A549 (cell line): ENCODE results near the gene TMEM154.

ENCODE experiments used
- CTCF ChIP-seq: fragments of >200 bp; sonication (Bioruptor Twin); formaldehyde crosslinking; IDR thresholded peaks from 3 replicates; pipeline ENCODE4 v1.5.1; 2016
- JUN ChIP-seq, 2 experiments: fragments of >200 bp; sonication (Bioruptor Twin); formaldehyde crosslinking; IDR thresholded peaks; 2 replicates in 1 of 2; 3 replicates in 1 of 2; pipeline ENCODE4 v1.6.1; 2016 to 2017
- POLR2A ChIP-seq: IDR thresholded peaks from 2 replicates; pipeline ENCODE4 v1.6.1; 2012; ENCODE audit warnings: mild to moderate bottlenecking, low read length
- RAD21 ChIP-seq, 2 experiments: fragments of >200 bp in 1 of 2; sonication (Bioruptor Twin) in 1 of 2; formaldehyde crosslinking in 1 of 2; IDR thresholded peaks in 1 of 2; conservative IDR thresholded peaks in 1 of 2; 2 replicates in 1 of 2; 3 replicates in 1 of 2; pipeline ENCODE4 v1.6.1; 2012 to 2018; ENCODE audit warnings: inconsistent platforms in 1 of 2

- no peak for TF ChIP-seq POLR2A
- TF ChIP-seq CTCF = no peak
- no peak for TF ChIP-seq JUN (IDR thresholded peaks at IDR 0.05)
- no peak for TF ChIP-seq RAD21 (conservative IDR thresholded peaks at IDR 0.05 in 1 of 2, IDR thresholded peaks at IDR 0.05 in 1 of 2)
Observed at GRCh38 chr4:152667781-152668180, 12.0 kb downstream of the TMEM154 start.
